GM12878 (cell line): ENCODE measurements around the gene ANLN.

Experiments
- BHLHE40 ChIP-seq, 2 experiments: fragments of 450-650 bp in 1 of 2; IDR thresholded peaks; 2 replicates each; pipeline ENCODE4 v1.6.1; 2011 to 2017; ENCODE audit warnings: low read depth in 2 of 2, borderline replicate concordance in 1 of 2, improper control_type of control experiment in 1 of 2, low read length in 1 of 2, mild to moderate bottlenecking in 1 of 2
- CTCF ChIP-seq, 3 experiments: IDR thresholded peaks in 2 of 3; conservative IDR thresholded peaks in 1 of 3; 2 replicates each; pipeline ENCODE4 v1.5.1; 2011; ENCODE audit warnings: low read depth in 3 of 3, low read length in 3 of 3, mild to moderate bottlenecking in 3 of 3, control low read depth in 2 of 3, moderate library complexity in 2 of 3, inconsistent platforms in 1 of 3, mixed read lengths in 1 of 3; ENCODE audit not compliant: control insufficient read depth in 2 of 3, insufficient read depth in 1 of 3; ENCODE audit errors: extremely low read depth in 1 of 3
- EZH2 ChIP-seq: IDR thresholded peaks from 2 replicates; pipeline ENCODE4 v1.6.1; 2012; ENCODE audit warnings: low read depth, mild to moderate bottlenecking, control low read depth, inconsistent platforms, low read length, borderline replicate concordance; ENCODE audit not compliant: control insufficient read depth
- FOS ChIP-seq: IDR thresholded peaks from 3 replicates; pipeline ENCODE4 v1.6.1; 2011; ENCODE audit warnings: borderline replicate concordance; ENCODE audit not compliant: insufficient read length; ENCODE audit errors: extremely low read depth
- HDGF ChIP-seq: fragments of 450-650 bp; IDR thresholded peaks from 2 replicates; pipeline ENCODE4 v1.6.1; 2016; ENCODE audit warnings: antibody characterized with exemption
- JUND ChIP-seq: IDR thresholded peaks from 2 replicates; pipeline ENCODE4 v1.6.1; 2012; ENCODE audit warnings: low read depth, mild to moderate bottlenecking, low read length, improper control_type of control experiment, moderate library complexity
- NBN ChIP-seq: fragments of 450-650 bp; IDR thresholded peaks from 2 replicates; pipeline ENCODE4 v1.6.1; 2016
- PKNOX1 ChIP-seq: fragments of 450-650 bp; IDR thresholded peaks from 2 replicates; pipeline ENCODE4 v1.6.1; 2016; ENCODE audit warnings: mild to moderate bottlenecking
- POLR2A ChIP-seq: IDR thresholded peaks from 2 replicates; pipeline ENCODE4 v1.6.1; 2011; ENCODE audit warnings: low read depth, mild to moderate bottlenecking, low read length
- POLR2AphosphoS5 ChIP-seq: IDR thresholded peaks from 2 replicates; pipeline ENCODE4 v1.6.1; 2011; ENCODE audit warnings: mild to moderate bottlenecking, low read length, inconsistent platforms
- RCOR1 ChIP-seq: conservative IDR thresholded peaks from 2 replicates; pipeline ENCODE4 v1.6.1; 2012; ENCODE audit warnings: low read depth, low read length, improper control_type of control experiment

DNA sequence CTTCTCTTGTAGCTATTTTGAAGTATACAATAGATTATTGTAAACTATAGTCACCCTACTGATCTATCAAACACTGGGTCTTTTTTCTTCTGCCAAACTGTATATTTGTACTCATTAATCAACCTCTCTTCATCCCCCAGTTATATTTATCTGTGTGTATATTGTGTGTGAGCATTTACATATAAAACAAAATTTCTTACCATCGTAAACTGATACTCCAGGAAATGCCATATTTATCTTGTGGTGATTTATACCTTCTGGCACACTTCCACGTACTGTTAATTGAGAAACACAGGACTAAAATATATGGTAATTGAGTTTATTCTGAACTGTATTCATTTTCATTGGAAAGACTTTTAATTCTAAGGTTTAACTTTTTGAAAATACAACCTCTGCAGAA is 18.9 kb downstream of the ANLN start:
- TF ChIP-seq RCOR1 (no peak), CTCF (IDR thresholded peaks at IDR 0.05 in 2 of 3, conservative IDR thresholded peaks at IDR 0.05 in 1 of 3; ENCODE audit: control insufficient read depth in 2 of 3, extremely low read depth in 1 of 3, insufficient read depth in 1 of 3, low read depth in 3 of 3, low read length in 3 of 3) (no peak), NBN (no peak), POLR2AphosphoS5 (no peak), POLR2A (no peak), FOS (no peak), JUND (no peak), EZH2 (no peak), BHLHE40 (IDR thresholded peaks at IDR 0.05; ENCODE audit: borderline replicate concordance in 1 of 2, low read depth in 2 of 2, low read length in 1 of 2) (no peak), HDGF (no peak), PKNOX1 (no peak)
